Measurements from ENCODE around the gene TNS1. TPM values are rescaled to one million over a fixed set of nuclear protein-coding genes. Genes with fewer than 3 reads are reported as not detected.
"Not testable (repeated sequence)": the region's sequence is repeated elsewhere in the genome, so short reads cannot be mapped to it uniquely, and the experiment has no call there.

The TNS1 gene
- total and polyA plus RNA-seq, 2 donors: 8.3 to 21.3 TPM

- H3K27ac ChIP-seq (ENCODE audit: low read depth in 1 of 2, low read length in 1 of 2); H3K4me1 ChIP-seq (ENCODE audit: control insufficient read depth in 2 of 2, insufficient read depth in 2 of 2, low read length in 2 of 2); DNase-seq (ENCODE audit: low read depth in 6 of 9, low spot score in 9 of 9); H3K27me3 ChIP-seq (ENCODE audit: control insufficient read depth in 2 of 2, insufficient read depth in 1 of 2, low read length in 1 of 2); H3K4me3 ChIP-seq (ENCODE audit: low read length in 2 of 2); H3K9me3 ChIP-seq (ENCODE audit: control insufficient read depth in 2 of 2, insufficient read depth in 1 of 2, low read length in 1 of 2); H3K36me3 ChIP-seq (ENCODE audit: control insufficient read depth in 2 of 2, insufficient read depth in 2 of 2, low read length in 1 of 2): not testable (repeated sequence)
- 97% methylated on average over 3 of the region's 3 CpGs for WGBS
These were observed 193.8 kb downstream of the TNS1 start for GRCh38 chr2:217808967-217809366.

- Histone ChIP-seq H3K27me3 (ENCODE audit: control insufficient read depth in 2 of 2, insufficient read depth in 1 of 2, low read length in 1 of 2) (no peaks in the 10 kb centered on the region), H3K4me1 (ENCODE audit: control insufficient read depth in 2 of 2, insufficient read depth in 2 of 2, low read length in 2 of 2) (no peaks in the 10 kb centered on the region), H3K36me3 (ENCODE audit: control insufficient read depth in 2 of 2, insufficient read depth in 2 of 2, low read length in 1 of 2) (no peaks in the 10 kb centered on the region), H3K27ac (ENCODE audit: low read depth in 1 of 2, low read length in 1 of 2) (no peak overlapping the region), H3K9me3 (ENCODE audit: control insufficient read depth in 2 of 2, insufficient read depth in 1 of 2, low read length in 1 of 2) (no peaks in the 10 kb centered on the region), H3K4me3 (ENCODE audit: low read length in 2 of 2) (no peak overlapping the region)
- 92% methylated on average over 3 of the region's 3 CpGs for WGBS
- no peak for DNase-seq (ENCODE audit: low read depth in 6 of 9, low spot score in 9 of 9)
These were observed 194.5 kb downstream of the TNS1 start for GRCh38 chr2:217808326-217808725.

- DNase-seq (ENCODE audit: low read depth in 6 of 9, low spot score in 9 of 9): no peak
- Histone ChIP-seq H3K4me3 (ENCODE audit: low read length in 2 of 2) (no peak overlapping the region), H3K27ac (ENCODE audit: low read depth in 1 of 2, low read length in 1 of 2) (no peak overlapping the region)
These were observed 195.0 kb downstream of the TNS1 start for GRCh38 chr2:217807753-217808152.

GRCh38 chr2:217807025-217807424, 195.8 kb downstream of the TNS1 start:
- no peaks in the 10 kb centered on the region for H3K9me3 ChIP-seq (ENCODE audit: control insufficient read depth in 2 of 2, insufficient read depth in 1 of 2, low read length in 1 of 2)
- no peaks in the 10 kb centered on the region for H3K27me3 ChIP-seq (ENCODE audit: control insufficient read depth in 2 of 2, insufficient read depth in 1 of 2, low read length in 1 of 2)
- DNase-seq (ENCODE audit: low read depth in 6 of 9, low spot score in 9 of 9): no peak
- no peaks in the 10 kb centered on the region for H3K36me3 ChIP-seq (ENCODE audit: control insufficient read depth in 2 of 2, insufficient read depth in 2 of 2, low read length in 1 of 2)
- no peak overlapping the region for H3K27ac ChIP-seq (ENCODE audit: low read depth in 1 of 2, low read length in 1 of 2)
- WGBS: 82% methylated on average over 3 of the region's 3 CpGs
- H3K4me1 ChIP-seq (ENCODE audit: control insufficient read depth in 2 of 2, insufficient read depth in 2 of 2, low read length in 2 of 2): no peaks in the 10 kb centered on the region
- no peak overlapping the region for H3K4me3 ChIP-seq (ENCODE audit: low read length in 2 of 2)

More at GRCh38 chr2:217807753-217808152, 195.0 kb downstream of the TNS1 start:
- H3K36me3 ChIP-seq (ENCODE audit: control insufficient read depth in 2 of 2, insufficient read depth in 2 of 2, low read length in 1 of 2): no peaks in the 10 kb centered on the region
- WGBS: 92% methylated on average over 5 of the region's 5 CpGs
- H3K27me3 ChIP-seq (ENCODE audit: control insufficient read depth in 2 of 2, insufficient read depth in 1 of 2, low read length in 1 of 2): no peaks in the 10 kb centered on the region
- no peaks in the 10 kb centered on the region for H3K9me3 ChIP-seq (ENCODE audit: control insufficient read depth in 2 of 2, insufficient read depth in 1 of 2, low read length in 1 of 2)
- no peaks in the 10 kb centered on the region for H3K4me1 ChIP-seq (ENCODE audit: control insufficient read depth in 2 of 2, insufficient read depth in 2 of 2, low read length in 2 of 2)

GRCh38 chr2:217806482-217806765, 196.4 kb downstream of the TNS1 start:
- H3K4me1 ChIP-seq (ENCODE audit: control insufficient read depth in 2 of 2, insufficient read depth in 2 of 2, low read length in 2 of 2): no peaks in the 10 kb centered on the region
- H3K27ac ChIP-seq (ENCODE audit: low read depth in 1 of 2, low read length in 1 of 2): no peak overlapping the region
- H3K4me3 ChIP-seq (ENCODE audit: low read length in 2 of 2): no peak overlapping the region
- H3K9me3 ChIP-seq (ENCODE audit: control insufficient read depth in 2 of 2, insufficient read depth in 1 of 2, low read length in 1 of 2): no peaks in the 10 kb centered on the region
- H3K36me3 ChIP-seq (ENCODE audit: control insufficient read depth in 2 of 2, insufficient read depth in 2 of 2, low read length in 1 of 2): no peaks in the 10 kb centered on the region
- H3K27me3 ChIP-seq (ENCODE audit: control insufficient read depth in 2 of 2, insufficient read depth in 1 of 2, low read length in 1 of 2): no peaks in the 10 kb centered on the region
- no peak for DNase-seq (ENCODE audit: low read depth in 6 of 9, low spot score in 9 of 9)
- 94% methylated on average over 3 of the region's 3 CpGs for WGBS

GRCh38 chr2:217805668-217806481, 196.9 kb downstream of the TNS1 start:
- 96% methylated on average over 8 of the region's 8 CpGs for WGBS
- Histone ChIP-seq H3K4me1 (ENCODE audit: control insufficient read depth in 2 of 2, insufficient read depth in 2 of 2, low read length in 2 of 2) (no peaks in the 10 kb centered on the region), H3K9me3 (ENCODE audit: control insufficient read depth in 2 of 2, insufficient read depth in 1 of 2, low read length in 1 of 2) (no peaks in the 10 kb centered on the region), H3K27ac (ENCODE audit: low read depth in 1 of 2, low read length in 1 of 2) (no peak overlapping the region), H3K36me3 (ENCODE audit: control insufficient read depth in 2 of 2, insufficient read depth in 2 of 2, low read length in 1 of 2) (no peaks in the 10 kb centered on the region), H3K27me3 (ENCODE audit: control insufficient read depth in 2 of 2, insufficient read depth in 1 of 2, low read length in 1 of 2) (no peaks in the 10 kb centered on the region), H3K4me3 (ENCODE audit: low read length in 2 of 2) (no peak overlapping the region)
- no peak for DNase-seq (ENCODE audit: low read depth in 6 of 9, low spot score in 9 of 9)

GRCh38 chr2:217804791-217805667, 197.8 kb downstream of the TNS1 start:
- Histone ChIP-seq H3K4me1 (ENCODE audit: control insufficient read depth in 2 of 2, insufficient read depth in 2 of 2, low read length in 2 of 2) (no peaks in the 10 kb centered on the region), H3K27me3 (ENCODE audit: control insufficient read depth in 2 of 2, insufficient read depth in 1 of 2, low read length in 1 of 2) (no peaks in the 10 kb centered on the region), H3K9me3 (ENCODE audit: control insufficient read depth in 2 of 2, insufficient read depth in 1 of 2, low read length in 1 of 2) (no peaks in the 10 kb centered on the region), H3K27ac (ENCODE audit: low read depth in 1 of 2, low read length in 1 of 2) (no peak overlapping the region), H3K36me3 (ENCODE audit: control insufficient read depth in 2 of 2, insufficient read depth in 2 of 2, low read length in 1 of 2) (no peaks in the 10 kb centered on the region), H3K4me3 (ENCODE audit: low read length in 2 of 2) (no peak overlapping the region)
- 91% methylated on average over 9 of the region's 9 CpGs for WGBS
- DNase-seq (ENCODE audit: low read depth in 6 of 9, low spot score in 9 of 9): no peak

- H3K36me3 ChIP-seq (ENCODE audit: control insufficient read depth in 2 of 2, insufficient read depth in 2 of 2, low read length in 1 of 2): no peaks in the 10 kb centered on the region
- 97% methylated on average over 12 of the region's 12 CpGs for WGBS
- H3K27ac ChIP-seq (ENCODE audit: low read depth in 1 of 2, low read length in 1 of 2): no peak overlapping the region
- H3K9me3 ChIP-seq (ENCODE audit: control insufficient read depth in 2 of 2, insufficient read depth in 1 of 2, low read length in 1 of 2): no peaks in the 10 kb centered on the region
- no peak overlapping the region for H3K4me3 ChIP-seq (ENCODE audit: low read length in 2 of 2)
- H3K4me1 ChIP-seq (ENCODE audit: control insufficient read depth in 2 of 2, insufficient read depth in 2 of 2, low read length in 2 of 2): no peaks in the 10 kb centered on the region
- no peaks in the 10 kb centered on the region for H3K27me3 ChIP-seq (ENCODE audit: control insufficient read depth in 2 of 2, insufficient read depth in 1 of 2, low read length in 1 of 2)
- no peak for DNase-seq (ENCODE audit: low read depth in 6 of 9, low spot score in 9 of 9)
These were observed 198.5 kb downstream of the TNS1 start for GRCh38 chr2:217804338-217804737.

GRCh38 chr2:217803653-217803960, 199.2 kb downstream of the TNS1 start:
- WGBS: 93% methylated on average over 3 of the region's 3 CpGs
- Histone ChIP-seq H3K4me3 (ENCODE audit: low read length in 2 of 2) (no peak overlapping the region), H3K36me3 (ENCODE audit: control insufficient read depth in 2 of 2, insufficient read depth in 2 of 2, low read length in 1 of 2) (no peaks in the 10 kb centered on the region), H3K27ac (ENCODE audit: low read depth in 1 of 2, low read length in 1 of 2) (no peak overlapping the region), H3K4me1 (ENCODE audit: control insufficient read depth in 2 of 2, insufficient read depth in 2 of 2, low read length in 2 of 2) (no peaks in the 10 kb centered on the region), H3K27me3 (ENCODE audit: control insufficient read depth in 2 of 2, insufficient read depth in 1 of 2, low read length in 1 of 2) (no peaks in the 10 kb centered on the region), H3K9me3 (ENCODE audit: control insufficient read depth in 2 of 2, insufficient read depth in 1 of 2, low read length in 1 of 2) (no peaks in the 10 kb centered on the region)
- no peak for DNase-seq (ENCODE audit: low read depth in 6 of 9, low spot score in 9 of 9)

Measured in thymus (tissue), 11 donors.